GM21786 (cell line): ENCODE data around the gene OR5D18.
"Not testable (repeated sequence)": the region's sequence is repeated elsewhere in the genome, so short reads cannot be mapped to it uniquely, and the experiment has no call there.

Source experiments
- ATAC-seq: cut with Tn5 transposase; IDR thresholded peaks from one replicate; pipeline ENCODE4 v1.9.1; 2021; ENCODE audit not compliant: unreplicated experiment

Gene OR5D18

DNA sequence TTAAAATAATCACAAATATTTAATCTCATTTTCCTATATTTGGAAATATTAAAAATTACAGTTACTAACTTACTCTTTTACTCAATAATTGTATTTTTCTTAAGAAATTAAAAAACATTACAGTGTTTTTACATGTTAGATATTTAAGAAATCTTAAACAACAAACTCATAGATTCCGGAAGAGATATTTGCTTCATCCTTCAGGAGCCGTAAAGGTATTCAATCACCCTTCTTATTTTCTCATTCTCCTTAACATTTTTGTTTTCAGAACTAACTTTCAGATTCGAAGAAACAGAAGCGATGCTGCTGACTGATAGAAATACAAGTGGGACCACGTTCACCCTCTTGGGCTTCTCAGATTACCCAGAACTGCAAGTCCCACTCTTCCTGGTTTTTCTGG, at the start of gene OR5D18:
TSS of gene OR5D18 (plus strand) at position 301 of the 400 bp plus-strand sequence. CDS start at position 301, 0 bp downstream.
- no peak for ATAC-seq

- ATAC-seq = no peak
These were observed 46.3 kb upstream of the OR5D18 start, which contains the start of gene OR5D13 for GRCh38 chr11:55773138-55773537. TSS of gene OR5D13 (plus strand) at chr11:55773438. CDS start at chr11:55773438, 0 bp downstream.

- ATAC-seq = no peak
These were observed 27.8 kb upstream of the OR5D18 start for GRCh38 chr11:55791606-55792005.

DNA sequence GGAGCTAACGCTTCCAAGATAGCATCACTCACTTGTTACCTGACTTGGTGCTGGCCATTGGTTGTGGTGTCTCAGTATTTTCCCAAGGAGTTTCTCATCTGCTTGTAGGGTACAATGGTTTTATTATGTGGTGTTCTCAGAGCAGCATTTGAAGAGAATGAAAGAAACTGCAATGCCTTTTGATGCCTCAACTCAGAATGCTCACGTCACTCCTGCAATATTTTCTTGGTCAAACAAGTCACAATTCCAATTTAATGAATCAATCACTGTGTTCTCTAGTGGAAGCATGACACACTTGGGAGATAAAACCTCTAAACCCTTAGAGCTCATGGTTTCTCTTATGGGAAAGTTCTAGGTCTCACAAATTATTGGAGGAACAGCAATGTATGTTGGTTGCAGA, 26.1 kb upstream of the OR5D18 start:
- no peak for ATAC-seq

DNA sequence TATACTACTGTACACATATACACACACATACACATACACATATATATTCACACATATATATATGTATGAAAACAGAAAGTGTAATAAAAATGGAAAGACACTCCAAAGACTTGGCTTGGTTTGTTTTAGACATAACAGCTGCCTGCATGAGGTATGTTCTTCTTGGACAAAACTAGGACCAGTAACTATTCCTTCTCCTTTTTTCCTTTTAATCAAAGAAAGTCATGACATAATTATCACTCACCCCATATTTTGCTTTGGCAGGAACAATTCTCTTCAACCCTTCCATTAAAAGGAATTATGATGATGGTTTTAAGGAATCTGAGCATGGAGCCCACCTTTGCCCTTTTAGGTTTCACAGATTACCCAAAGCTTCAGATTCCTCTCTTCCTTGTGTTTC, 24.2 kb upstream of the OR5D18 start, which contains the start of gene OR5D14:
TSS of gene OR5D14 (plus strand) at position 301 of the 400 bp plus-strand sequence. CDS start at position 301, 0 bp downstream.
- ATAC-seq = no peak

GRCh38 chr11:55806248-55806647, 13.2 kb upstream of the OR5D18 start:
- ATAC-seq = no peak

GRCh38 chr11:55811067-55811466, 8.4 kb upstream of the OR5D18 start, which contains the start of gene OR5L1:
TSS of gene OR5L1 (plus strand) at chr11:55811367. CDS start at chr11:55811467, 100 bp downstream.
- ATAC-seq = no peak

- ATAC-seq = no peak
These were observed 7.5 kb downstream of the OR5D18 start, which contains the start of gene OR5L2 for GRCh38 chr11:55826919-55827318. TSS of gene OR5L2 (plus strand) at chr11:55827219. CDS start at chr11:55827219, 0 bp downstream.

GRCh38 chr11:55838452-55838851, 19.0 kb downstream of the OR5D18 start, which contains the start of gene OR5D16:
TSS of gene OR5D16 (plus strand) at chr11:55838752. CDS start at chr11:55838752, 0 bp downstream.
- no peak for ATAC-seq

DNA sequence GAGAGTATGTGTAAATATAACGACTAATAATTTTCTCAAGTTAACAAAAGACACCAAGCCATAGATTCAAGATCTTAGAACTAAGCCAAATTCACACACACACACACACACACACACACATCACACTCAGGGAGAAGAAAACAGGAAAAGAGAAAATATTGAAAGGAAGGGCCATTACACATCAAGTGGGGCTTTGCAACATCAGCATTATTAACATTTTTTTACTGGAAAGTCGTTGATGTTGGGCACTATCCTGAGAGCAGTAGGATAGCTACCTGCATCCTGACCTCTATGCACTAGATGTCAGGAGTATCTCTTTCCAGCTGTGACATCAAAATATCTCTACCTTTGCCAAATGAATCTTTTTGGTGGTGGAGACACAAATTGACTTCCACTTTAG, 28.0 kb downstream of the OR5D18 start:
- ATAC-seq = no peak

GRCh38 chr11:55849037-55849436, 29.6 kb downstream of the OR5D18 start:
- no peak for ATAC-seq

DNA sequence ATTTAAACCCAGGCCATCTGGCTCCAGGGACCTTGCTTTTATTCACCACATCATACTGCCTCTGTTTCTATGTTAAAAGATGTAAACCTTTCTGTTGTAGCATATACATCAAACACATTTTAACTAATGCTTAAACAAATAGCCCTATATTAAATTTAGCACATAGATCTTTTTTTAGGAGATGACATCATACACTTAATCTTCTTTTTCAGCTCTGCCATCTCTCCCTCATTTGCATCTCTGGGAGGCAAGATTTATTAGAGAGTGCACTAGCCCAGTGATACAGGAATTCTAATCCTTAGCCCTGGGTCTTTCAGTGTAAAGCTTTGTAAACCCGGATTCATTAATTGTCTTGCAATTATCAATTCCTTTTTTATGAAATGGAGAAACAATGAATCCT, 32.7 kb downstream of the OR5D18 start:
- ATAC-seq = no peak

GRCh38 chr11:55854704-55855103, 35.3 kb downstream of the OR5D18 start:
- ATAC-seq = peak; percentile 76

- ATAC-seq = not testable (repeated sequence)
These were observed 47.9 kb downstream of the OR5D18 start for GRCh38 chr11:55867354-55867753.
